HepG2 (cell line): Measurements from ENCODE around the gene GNG12. TPM values are rescaled to one million over a fixed set of nuclear protein-coding genes. Genes with fewer than 3 reads are reported as not detected.

Experiments
- KMT2B ChIP-seq: IDR thresholded peaks from 2 replicates; pipeline ENCODE4 v1.6.1; 2016; ENCODE audit warnings: missing genetic modification reagents, missing compliant biosample characterization
- LCORL ChIP-seq, 2 experiments: fragments of 450-650 bp in 1 of 2; sonication (generic) in 1 of 2; formaldehyde crosslinking in 1 of 2; IDR thresholded peaks; 2 replicates each; pipeline versions ENCODE4 v1.5.0 to v1.6.1; 2017 to 2020; ENCODE audit warnings: antibody characterized with exemption in 1 of 2, missing genetic modification reagents in 1 of 2
- SRSF1 ChIP-seq: fragments of 200-400 bp; formaldehyde crosslinking; optimal IDR thresholded peaks from 2 replicates; pipeline ENCODE3; 2017; ENCODE audit warnings: mild to moderate bottlenecking, low read depth, low read length, moderate library complexity
- SRSF9 ChIP-seq: fragments of 200-400 bp; formaldehyde crosslinking; IDR thresholded peaks from 2 replicates; pipeline ENCODE4 v1.6.1; 2018; ENCODE audit warnings: borderline replicate concordance, mild to moderate bottlenecking, low read depth, low read length; ENCODE audit not compliant: insufficient read depth, poor library complexity, severe bottlenecking
- ZNF101 ChIP-seq: sonication (generic); formaldehyde crosslinking; IDR thresholded peaks from 2 replicates; pipeline ENCODE4 v1.4.0; 2020; ENCODE audit warnings: mild to moderate bottlenecking, low read depth, missing genetic modification reagents, borderline replicate concordance
- ZNF530 ChIP-seq: sonication (generic); formaldehyde crosslinking; IDR thresholded peaks from 2 replicates; pipeline ENCODE4 v1.5.0; 2020; ENCODE audit warnings: low read depth, mild to moderate bottlenecking, missing genetic modification reagents
- ZNF773 ChIP-seq: sonication (generic); formaldehyde crosslinking; IDR thresholded peaks from 2 replicates; pipeline ENCODE4 v1.4.0; 2020; ENCODE audit warnings: missing genetic modification reagents, borderline replicate concordance
- ZSCAN22 ChIP-seq: sonication (generic); formaldehyde crosslinking; IDR thresholded peaks from 2 replicates; pipeline ENCODE4 v1.4.0; 2020; ENCODE audit warnings: mild to moderate bottlenecking, missing genetic modification reagents
- polyA plus RNA-seq, 8 experiments: library from polyadenylated mRNA; depleted of rRNA in 3 of 8; stranded (reverse) in 7 of 8; unstranded in 1 of 8; fragments of >200 nt; fragmentation: Illumina TruSeq in 4 of 8; extraction: Trizol in 4 of 8; gene quantifications; 2 replicates each; pipeline versions ENCODE4 v1.2.1 to v1.2.3, GENCODE V29; 2011 to 2016; ENCODE audit warnings: low read depth in 4 of 8, missing spikeins in 1 of 8, mixed read lengths in 1 of 8; ENCODE audit not compliant: insufficient read depth in 1 of 8
- total RNA-seq, 5 experiments: library from RNA; depleted of rRNA; stranded (reverse); fragments of >200 nt; fragmentation: Illumina TruSeq; extraction: Trizol; gene quantifications; 2 replicates each; pipeline ENCODE4 v1.2.3, GENCODE V29; 2016; ENCODE audit warnings: low read depth in 1 of 5
- TF ChIP-seq, protein P1 (sequence below): sonication (generic); formaldehyde crosslinking; IDR thresholded peaks from one replicate; pipeline ENCODE4 v1.5.1; 2020; ENCODE audit warnings: mild to moderate bottlenecking, missing genetic modification reagents; ENCODE audit errors: not compliant biosample characterization
- TF ChIP-seq, protein P2 (sequence below): sonication (generic); formaldehyde crosslinking; IDR thresholded peaks from 2 replicates; pipeline ENCODE4 v1.4.0; 2020; ENCODE audit warnings: low read depth, missing genetic modification reagents
- TF ChIP-seq, protein P3 (sequence below): sonication (generic); formaldehyde crosslinking; IDR thresholded peaks from 2 replicates; pipeline ENCODE4 v1.8.0; 2022; ENCODE audit warnings: missing genetic modification reagents, mild to moderate bottlenecking, borderline replicate concordance
- TF ChIP-seq, protein P4 (sequence below): sonication (generic); formaldehyde crosslinking; IDR thresholded peaks from 2 replicates; pipeline ENCODE4 v1.4.0; 2020; ENCODE audit warnings: missing genetic modification reagents, borderline replicate concordance

Gene GNG12
- total and polyA plus RNA-seq, 2 of the 13 experiments (the other 11 are each of a cell fraction or from before 2014, with no cell fraction given), result 0.11 TPM

DNA sequence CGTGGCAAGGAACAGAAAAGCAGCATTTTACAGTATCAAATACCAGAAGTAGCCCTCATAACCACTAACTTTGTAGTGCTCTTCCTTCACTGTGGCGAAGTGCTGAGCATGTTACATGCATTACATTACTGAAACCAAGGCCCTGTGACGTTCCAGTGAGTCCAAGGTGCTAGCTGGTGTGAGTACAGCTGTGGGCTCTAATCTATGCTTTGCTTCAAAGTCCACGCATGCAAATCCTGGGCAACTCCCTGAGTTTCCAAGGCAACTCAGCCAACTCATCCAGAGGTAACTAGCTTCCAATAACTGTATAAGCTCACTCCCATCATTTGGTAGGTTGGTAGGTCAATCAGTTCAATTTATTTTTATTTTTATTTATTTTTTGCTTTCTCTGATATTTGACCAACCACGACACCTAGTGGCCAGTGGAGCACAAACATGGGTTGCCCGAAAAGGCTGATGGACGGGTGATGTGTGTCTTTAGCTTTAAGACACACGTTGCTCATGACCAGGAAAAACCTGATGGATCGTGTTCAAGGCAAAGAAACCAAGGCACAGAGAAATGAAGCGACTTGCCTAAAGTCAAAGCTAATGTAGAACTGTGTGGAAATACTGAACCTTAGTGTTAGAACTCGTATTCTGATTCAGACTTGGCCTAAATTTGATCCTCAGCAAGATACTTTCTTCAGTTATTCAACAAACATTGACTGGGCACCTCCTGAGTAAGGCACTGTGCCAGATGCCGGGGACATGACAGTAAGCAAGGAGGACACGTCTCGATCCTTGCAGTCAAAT, 73.0 kb downstream of the GNG12 start (continued):
- TF ChIP-seq, protein P1, sequence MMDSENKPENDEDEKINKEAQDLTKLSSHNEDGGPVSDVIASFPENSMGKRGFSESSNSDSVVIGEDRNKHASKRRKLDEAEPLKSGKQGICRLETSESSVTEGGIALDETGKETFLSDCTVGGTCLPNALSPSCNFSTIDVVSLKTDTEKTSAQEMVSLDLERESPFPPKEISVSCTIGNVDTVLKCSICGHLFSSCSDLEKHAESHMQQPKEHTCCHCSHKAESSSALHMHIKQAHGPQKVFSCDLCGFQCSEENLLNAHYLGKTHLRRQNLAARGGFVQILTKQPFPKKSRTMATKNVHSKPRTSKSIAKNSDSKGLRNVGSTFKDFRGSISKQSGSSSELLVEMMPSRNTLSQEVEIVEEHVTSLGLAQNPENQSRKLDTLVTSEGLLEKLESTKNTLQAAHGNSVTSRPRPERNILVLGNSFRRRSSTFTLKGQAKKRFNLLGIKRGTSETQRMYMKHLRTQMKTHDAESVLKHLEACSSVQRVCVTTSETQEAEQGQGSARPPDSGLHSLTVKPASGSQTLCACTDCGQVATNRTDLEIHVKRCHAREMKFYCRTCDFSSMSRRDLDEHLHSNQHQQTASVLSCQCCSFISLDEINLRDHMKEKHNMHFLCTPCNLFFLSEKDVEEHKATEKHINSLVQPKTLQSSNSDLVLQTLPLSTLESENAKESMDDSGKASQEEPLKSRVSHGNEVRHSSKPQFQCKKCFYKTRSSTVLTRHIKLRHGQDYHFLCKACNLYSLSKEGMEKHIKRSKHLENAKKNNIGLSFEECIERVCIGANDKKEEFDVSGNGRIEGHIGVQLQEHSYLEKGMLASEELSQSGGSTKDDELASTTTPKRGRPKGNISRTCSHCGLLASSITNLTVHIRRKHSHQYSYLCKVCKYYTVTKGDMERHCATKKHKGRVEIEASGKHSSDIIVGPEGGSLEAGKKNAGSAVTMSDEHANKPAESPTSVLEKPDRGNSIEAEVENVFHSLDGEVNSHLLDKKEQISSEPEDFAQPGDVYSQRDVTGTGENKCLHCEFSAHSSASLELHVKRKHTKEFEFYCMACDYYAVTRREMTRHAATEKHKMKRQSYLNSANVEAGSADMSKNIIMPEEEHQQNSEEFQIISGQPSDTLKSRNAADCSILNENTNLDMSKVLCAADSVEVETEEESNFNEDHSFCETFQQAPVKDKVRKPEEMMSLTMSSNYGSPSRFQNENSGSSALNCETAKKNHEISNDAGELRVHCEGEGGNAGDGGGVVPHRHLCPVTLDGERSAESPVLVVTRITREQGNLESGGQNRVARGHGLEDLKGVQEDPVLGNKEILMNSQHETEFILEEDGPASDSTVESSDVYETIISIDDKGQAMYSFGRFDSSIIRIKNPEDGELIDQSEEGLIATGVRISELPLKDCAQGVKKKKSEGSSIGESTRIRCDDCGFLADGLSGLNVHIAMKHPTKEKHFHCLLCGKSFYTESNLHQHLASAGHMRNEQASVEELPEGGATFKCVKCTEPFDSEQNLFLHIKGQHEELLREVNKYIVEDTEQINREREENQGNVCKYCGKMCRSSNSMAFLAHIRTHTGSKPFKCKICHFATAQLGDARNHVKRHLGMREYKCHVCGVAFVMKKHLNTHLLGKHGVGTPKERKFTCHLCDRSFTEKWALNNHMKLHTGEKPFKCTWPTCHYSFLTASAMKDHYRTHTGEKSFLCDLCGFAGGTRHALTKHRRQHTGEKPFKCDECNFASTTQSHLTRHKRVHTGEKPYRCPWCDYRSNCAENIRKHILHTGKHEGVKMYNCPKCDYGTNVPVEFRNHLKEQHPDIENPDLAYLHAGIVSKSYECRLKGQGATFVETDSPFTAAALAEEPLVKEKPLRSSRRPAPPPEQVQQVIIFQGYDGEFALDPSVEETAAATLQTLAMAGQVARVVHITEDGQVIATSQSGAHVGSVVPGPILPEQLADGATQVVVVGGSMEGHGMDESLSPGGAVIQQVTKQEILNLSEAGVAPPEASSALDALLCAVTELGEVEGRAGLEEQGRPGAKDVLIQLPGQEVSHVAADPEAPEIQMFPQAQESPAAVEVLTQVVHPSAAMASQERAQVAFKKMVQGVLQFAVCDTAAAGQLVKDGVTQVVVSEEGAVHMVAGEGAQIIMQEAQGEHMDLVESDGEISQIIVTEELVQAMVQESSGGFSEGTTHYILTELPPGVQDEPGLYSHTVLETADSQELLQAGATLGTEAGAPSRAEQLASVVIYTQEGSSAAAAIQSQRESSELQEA, result no peak
- TF ChIP-seq ZNF530 (CRISPR knock-in tag) (no peak), LCORL (IDR thresholded peaks at IDR 0.05) (no peak), LCORL (CRISPR knock-in tag; IDR thresholded peaks at IDR 0.05) (peak; percentile 62; the same call in 1 of the 2 replicates), ZNF773 (no peak), SRSF1 (no peak), ZNF101 (CRISPR knock-in tag) (no peak), KMT2B (CRISPR knock-in tag) (no peak), ZSCAN22 (CRISPR knock-in tag) (no peak), SRSF9 (no peak)
- TF ChIP-seq, protein P2, sequence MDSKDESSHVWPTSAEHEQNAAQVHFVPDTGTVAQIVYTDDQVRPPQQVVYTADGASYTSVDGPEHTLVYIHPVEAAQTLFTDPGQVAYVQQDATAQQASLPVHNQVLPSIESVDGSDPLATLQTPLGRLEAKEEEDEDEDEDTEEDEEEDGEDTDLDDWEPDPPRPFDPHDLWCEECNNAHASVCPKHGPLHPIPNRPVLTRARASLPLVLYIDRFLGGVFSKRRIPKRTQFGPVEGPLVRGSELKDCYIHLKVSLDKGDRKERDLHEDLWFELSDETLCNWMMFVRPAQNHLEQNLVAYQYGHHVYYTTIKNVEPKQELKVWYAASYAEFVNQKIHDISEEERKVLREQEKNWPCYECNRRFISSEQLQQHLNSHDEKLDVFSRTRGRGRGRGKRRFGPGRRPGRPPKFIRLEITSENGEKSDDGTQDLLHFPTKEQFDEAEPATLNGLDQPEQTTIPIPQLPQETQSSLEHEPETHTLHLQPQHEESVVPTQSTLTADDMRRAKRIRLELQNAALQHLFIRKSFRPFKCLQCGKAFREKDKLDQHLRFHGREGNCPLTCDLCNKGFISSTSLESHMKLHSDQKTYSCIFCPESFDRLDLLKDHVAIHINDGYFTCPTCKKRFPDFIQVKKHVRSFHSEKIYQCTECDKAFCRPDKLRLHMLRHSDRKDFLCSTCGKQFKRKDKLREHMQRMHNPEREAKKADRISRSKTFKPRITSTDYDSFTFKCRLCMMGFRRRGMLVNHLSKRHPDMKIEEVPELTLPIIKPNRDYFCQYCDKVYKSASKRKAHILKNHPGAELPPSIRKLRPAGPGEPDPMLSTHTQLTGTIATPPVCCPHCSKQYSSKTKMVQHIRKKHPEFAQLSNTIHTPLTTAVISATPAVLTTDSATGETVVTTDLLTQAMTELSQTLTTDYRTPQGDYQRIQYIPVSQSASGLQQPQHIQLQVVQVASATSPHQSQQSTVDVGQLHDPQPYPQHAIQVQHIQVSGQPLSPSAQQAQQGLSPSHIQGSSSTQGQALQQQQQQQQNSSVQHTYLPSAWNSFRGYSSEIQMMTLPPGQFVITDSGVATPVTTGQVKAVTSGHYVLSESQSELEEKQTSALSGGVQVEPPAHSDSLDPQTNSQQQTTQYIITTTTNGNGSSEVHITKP (CRISPR knock-in tag), result no peak
- TF ChIP-seq, protein P3, sequence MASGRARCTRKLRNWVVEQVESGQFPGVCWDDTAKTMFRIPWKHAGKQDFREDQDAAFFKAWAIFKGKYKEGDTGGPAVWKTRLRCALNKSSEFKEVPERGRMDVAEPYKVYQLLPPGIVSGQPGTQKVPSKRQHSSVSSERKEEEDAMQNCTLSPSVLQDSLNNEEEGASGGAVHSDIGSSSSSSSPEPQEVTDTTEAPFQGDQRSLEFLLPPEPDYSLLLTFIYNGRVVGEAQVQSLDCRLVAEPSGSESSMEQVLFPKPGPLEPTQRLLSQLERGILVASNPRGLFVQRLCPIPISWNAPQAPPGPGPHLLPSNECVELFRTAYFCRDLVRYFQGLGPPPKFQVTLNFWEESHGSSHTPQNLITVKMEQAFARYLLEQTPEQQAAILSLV, result 0 out of 2 replicates have a peak, but pooled peaks have one; percentile 32
- TF ChIP-seq, protein P4, sequence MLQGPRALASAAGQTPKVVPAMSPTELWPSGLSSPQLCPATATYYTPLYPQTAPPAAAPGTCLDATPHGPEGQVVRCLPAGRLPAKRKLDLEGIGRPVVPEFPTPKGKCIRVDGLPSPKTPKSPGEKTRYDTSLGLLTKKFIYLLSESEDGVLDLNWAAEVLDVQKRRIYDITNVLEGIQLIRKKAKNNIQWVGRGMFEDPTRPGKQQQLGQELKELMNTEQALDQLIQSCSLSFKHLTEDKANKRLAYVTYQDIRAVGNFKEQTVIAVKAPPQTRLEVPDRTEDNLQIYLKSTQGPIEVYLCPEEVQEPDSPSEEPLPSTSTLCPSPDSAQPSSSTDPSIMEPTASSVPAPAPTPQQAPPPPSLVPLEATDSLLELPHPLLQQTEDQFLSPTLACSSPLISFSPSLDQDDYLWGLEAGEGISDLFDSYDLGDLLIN, result no peak
